NCI-H460 (cell line): Measurements from ENCODE around the gene NEMP1. TPM values are rescaled to one million over a fixed set of nuclear protein-coding genes. Genes with fewer than 3 reads are reported as not detected.
"Not testable (repeated sequence)": the region's sequence is repeated elsewhere in the genome, so short reads cannot be mapped to it uniquely, and the experiment has no call there.

Source experiments
- DNase-seq: peaks from one replicate; pipeline ENCODE4 v3.0.0-alpha.2; 2016; ENCODE audit warnings: low read depth; ENCODE audit errors: extremely low read depth
- polyA plus RNA-seq: library from polyadenylated mRNA; depleted of rRNA; stranded (reverse); fragments of >200 nt; gene quantifications from 2 replicates; pipeline ENCODE4 v1.2.3, GENCODE V29; 2014; cell fraction: nucleus; rRNA removed
- total RNA-seq: library from RNA; depleted of rRNA; stranded (reverse); fragments of >200 nt; shearing (Covaris generic); gene quantifications from 2 replicates; pipeline ENCODE4 v1.2.3, GENCODE V29; 2014; rRNA removed

The NEMP1 gene
- 22.8 and 23.6 TPM in 2 replicates for total RNA-seq
- polyA plus RNA-seq: 31.7 and 46.0 TPM in 2 replicates

- DNase-seq: peak; percentile 100
Observed at GRCh38 chr12:57078519-57079404, at the start of gene NEMP1. Gene NEMP1, minus strand, starts transcription at chr12:57078791. Its CDS starts 46 bp downstream, at chr12:57078745.

- DNase-seq: peak; percentile 78
Observed at GRCh38 chr12:57127726-57128518, 49.3 kb upstream of the NEMP1 start, which contains the start of gene LRP1. Gene LRP1, plus strand, starts transcription at chr12:57128483. Its CDS starts 482 bp downstream, at chr12:57128965.

DNA sequence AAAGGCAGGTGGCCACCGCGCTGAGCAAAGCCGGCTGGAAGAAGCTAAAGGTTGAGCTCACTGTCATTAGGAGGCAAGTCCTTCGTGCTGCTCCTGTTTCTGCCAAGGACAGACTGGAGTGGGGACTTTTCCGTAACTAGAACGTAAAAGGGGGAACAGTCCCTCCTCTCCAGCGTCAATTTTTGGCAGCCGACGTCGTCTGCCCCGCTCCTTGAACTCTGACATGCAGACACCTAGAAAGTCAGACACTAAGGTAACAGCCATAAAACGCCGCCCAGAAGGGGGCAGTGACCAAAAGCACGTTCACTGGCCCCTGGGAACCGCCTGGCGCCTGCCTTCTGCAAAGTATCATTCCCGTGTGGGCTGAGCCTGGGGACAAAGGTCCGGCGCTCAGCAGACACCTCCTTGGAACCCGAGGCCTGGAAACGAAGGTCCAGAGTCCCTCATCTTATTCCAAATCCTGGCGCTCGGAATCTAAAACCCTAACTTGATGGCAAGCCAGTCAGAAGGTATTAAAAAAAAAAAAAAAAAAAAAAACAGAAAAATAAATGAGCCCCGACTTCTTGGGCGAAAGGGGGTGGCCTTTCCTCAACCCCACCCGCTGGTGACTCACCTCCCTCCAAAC lies 48.6 kb upstream of the NEMP1 start:
- peak; percentile 38 for DNase-seq

DNA sequence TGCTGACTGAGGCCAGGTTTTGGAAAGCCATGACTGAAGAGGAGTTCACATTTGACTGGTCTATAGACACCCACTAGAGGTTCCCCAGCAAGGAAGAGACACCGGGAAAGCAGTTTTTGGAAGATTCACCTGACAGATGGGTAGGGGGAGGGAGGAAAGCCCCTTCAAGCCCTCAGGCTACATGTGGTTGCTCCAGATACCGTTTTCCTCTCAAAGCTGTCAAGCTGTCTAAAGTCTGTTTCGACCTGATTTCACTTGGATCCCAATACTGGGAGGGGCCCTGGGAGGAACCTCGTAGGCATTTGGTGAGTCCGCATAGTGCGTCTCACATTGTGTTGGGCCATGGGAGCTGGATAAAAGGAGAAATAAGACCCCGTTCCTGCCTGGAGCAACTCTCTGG lies 48.0 kb upstream of the NEMP1 start:
- no peak for DNase-seq

GRCh38 chr12:57126061-57126460 lies 47.5 kb upstream of the NEMP1 start:
- no peak for DNase-seq

DNA sequence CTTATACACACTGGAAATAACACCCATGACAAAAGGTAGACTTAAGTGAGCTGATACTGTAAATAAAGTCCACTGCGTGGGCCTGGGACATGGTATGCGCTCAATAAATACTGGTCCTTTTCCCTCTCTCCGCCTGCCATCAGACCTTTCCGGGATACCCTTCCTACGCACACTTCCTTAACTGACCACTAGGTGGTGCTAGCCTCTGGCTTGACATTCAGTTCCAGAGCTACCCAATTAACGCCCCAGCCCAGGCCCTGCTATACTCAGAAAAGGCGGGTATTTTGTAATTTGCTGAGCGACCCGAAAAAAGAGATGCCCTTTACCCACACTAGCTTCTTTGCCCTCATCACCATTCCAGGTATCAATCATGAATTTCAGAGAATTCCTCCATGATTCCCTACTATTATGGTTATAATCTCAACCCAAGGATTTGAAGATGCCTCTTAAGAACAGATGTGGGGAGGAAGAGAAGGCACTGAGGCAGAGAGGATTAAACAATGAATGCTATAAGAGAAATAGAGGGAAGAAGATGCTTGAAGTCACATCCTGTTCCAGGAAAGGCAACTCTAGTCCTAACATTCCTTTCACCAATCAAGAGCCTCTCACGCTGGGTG lies 45.8 kb upstream of the NEMP1 start:
- DNase-seq: peak; percentile 72

DNA sequence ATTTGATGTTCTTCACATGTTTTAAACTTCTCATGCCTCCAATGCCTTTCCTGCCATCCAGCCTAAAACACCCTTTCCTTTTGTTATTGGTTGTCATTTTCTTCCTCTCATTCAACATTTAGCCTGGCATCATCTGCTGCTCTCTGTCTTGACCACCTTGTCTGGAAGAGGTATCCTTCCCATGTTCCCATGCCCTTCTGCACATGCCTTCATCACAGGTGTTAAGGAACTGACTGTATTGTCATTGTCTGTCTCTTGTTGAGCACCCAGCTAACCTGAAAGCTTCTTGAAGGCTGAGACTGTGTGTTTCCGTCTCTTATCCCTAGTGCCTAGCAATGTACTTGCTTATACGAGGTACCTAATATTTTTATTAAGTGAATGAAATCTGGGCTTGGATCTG lies 45.2 kb upstream of the NEMP1 start:
- DNase-seq: no peak

GRCh38 chr12:57120718-57121117 lies 42.1 kb upstream of the NEMP1 start:
- not testable (repeated sequence) for DNase-seq

DNA sequence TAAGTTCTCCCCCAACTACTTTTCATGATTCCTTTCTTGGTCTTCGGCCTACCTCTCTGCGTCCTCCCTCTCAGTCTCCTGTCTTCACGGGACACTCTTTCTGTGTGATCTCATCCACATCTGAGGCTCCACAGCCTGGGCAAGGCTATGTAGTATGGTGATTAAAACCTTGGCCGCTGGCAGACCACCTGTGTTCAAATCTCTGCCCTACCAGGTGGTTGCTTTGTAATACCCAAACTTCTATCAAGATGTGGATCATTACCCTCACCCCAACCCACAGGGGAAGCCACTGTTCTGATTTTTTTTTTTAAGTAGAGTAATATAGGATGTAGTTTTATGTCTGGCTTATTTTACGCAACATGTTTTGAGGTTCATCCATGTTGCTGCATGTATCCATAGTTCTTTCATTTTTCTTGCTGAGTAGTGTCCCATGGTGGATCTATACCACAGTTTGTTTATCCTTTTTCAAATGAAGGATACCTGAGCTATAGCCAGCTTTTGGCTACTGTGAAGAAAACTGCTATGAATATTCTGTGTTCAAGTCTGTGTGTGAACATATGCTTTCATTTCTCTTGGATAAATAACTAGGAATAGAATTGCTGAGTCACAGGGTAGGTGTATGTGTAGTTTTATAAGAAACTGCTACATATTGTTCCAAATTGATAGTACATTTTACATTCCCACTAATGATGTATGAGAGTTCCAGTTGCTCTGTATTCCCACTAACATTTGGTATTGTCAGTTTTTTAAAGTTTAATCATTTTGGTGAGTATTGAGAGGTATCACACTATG lies 40.9 kb upstream of the NEMP1 start:
- no peak for DNase-seq

DNA sequence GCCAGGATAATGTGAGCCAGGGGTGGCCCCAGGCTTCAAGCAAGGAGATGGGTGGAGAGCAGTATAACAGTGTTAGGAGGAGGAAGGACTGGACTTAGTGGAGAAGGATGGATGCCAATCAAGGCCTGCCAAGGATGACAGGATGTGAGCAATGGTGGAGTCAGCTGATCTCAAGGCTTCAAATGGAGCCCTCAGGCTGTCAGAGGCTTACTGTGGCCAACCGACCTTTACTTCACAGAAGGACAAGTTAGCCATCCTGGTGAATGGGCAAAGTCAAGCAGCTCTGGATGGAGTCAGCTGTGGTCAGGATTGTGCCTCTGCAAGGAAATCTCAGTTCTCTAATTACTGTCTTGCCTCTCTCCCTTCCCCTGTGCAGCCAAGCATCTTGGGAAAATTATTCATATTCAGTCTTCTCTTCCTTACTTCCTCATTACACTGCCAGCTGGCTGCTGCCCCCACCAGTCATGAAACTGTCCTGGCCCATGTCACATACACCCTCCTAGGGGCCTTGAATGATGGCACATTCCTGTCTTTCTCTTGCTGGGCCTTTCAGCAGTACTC lies 40.2 kb upstream of the NEMP1 start:
- DNase-seq: peak; percentile 15

GRCh38 chr12:57116580-57117281 lies 38.1 kb upstream of the NEMP1 start:
- no peak for DNase-seq

DNA sequence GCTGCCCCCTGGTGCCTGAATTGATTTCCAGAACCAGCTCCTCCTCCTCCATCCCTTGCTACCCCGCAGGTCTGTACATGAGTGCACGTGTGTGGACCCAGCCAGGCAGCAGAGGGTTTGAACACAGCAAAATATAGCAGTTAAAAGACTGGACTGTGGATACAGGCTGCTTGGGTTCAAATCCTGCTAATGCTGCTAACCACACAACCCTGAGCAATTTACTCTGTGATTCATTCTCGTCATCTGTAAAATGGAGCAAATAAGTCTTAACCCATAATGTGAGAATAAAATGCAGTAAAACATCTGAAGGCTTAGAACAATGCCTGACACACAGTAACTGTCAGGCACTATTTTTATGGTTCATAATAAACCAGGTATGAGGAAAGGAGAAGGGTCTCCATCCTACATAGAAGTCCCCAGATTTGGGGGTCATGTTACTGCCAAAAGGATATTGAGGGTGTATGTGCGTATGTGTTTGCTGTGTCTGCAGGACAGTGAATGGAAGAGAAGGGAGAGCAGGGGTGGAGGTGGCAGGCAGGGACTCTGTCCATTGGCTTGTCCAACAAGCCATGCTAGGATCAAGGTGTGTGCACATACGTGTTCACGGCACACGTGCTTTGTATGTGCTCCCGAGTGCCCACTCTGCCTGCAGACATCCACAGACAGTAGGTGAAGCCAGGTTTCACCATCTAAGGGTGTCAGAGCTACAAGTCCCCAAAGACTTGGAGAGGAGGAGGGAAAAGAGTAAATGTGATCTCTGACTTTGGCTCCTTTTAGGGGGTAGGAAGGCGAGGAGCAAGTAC lies 34.1 kb upstream of the NEMP1 start:
- no peak for DNase-seq

DNA sequence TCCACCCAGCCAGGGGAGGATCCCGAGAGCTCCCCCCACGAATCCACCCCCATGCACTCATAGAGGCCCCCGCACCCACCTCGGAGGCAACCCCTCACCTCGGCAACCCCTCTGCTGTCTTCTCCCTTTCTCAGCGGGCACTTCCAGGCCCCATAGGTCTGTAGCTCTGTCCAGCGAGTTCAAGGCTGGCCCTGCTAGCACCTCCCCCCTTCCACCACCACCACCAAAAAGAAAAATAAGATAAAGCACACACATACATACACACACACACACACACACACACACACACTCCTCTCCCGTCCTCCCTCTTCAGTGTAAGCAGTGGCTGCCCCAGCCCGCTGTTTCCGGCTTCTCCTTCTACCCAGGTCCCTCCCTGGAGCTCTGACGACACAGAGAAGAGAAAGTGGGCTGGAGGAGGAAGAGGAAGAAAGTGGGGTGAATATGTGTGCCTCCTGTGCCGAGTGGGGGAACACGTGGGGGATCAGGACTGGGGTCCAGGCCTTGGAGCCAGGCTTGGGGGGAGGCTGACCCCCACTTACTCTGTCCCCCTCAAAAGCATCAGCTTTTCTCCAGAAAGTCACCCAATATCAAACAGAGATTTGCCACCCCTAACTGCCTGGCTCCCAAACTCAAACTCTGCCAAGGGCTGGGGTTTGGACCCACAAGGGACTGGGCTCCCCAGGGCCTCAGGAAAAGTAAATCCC lies 32.6 kb upstream of the NEMP1 start, which contains the start of gene STAT6:
TSS of gene STAT6 (minus strand) at position 332 of the 704 bp plus-strand sequence. CDS start 3,084 bp downstream, outside the sequence.
- peak; percentile 58 for DNase-seq

DNA sequence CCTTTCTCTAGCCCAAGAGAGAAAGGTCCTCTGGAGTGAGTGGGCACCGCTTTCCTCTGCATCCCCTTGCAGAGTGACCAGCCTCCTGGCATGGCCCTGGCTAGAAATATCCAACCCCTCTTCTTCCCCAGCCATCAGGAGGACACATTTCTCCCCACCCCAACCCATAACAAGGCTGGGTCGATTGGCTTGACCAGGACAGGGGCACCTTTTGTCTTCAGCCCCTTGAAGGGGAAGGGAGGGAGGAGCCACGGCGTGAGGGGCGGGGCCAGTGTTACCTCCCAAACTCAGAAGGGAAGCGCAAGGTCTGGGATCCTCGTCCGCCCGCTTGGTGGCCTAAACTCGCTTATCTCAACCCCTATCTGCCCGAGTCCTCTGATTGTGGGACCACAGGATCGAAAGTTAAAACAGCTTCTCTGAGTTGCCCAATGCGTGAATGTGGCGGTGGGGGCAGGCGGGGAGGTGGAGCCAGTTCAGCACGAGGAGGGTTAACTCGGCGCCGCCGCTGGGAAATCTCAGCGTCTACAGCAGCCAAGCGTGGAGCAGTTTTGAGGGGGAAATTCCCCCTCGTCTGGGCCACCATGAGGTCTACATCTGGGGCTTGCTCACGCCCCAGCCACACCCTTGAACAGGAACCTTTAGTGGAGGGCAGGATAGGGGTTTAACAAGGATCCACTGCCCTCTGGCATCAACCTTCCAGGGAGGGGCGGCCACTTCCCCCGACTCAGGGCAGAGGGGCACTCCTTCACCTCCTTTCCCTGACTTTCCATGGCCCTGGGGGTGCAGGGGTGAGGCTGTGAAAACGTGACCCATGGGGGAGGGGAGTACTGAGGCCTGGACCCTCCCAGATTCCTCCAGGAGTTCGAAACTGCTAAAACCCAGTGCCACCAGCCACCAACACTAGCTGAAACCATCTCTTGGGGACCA lies 31.8 kb upstream of the NEMP1 start:
- DNase-seq: peak; percentile 47

GRCh38 chr12:57109207-57110103 lies 30.9 kb upstream of the NEMP1 start:
- DNase-seq: no peak
